ENCODE results near the gene MRPL23.

DNA sequence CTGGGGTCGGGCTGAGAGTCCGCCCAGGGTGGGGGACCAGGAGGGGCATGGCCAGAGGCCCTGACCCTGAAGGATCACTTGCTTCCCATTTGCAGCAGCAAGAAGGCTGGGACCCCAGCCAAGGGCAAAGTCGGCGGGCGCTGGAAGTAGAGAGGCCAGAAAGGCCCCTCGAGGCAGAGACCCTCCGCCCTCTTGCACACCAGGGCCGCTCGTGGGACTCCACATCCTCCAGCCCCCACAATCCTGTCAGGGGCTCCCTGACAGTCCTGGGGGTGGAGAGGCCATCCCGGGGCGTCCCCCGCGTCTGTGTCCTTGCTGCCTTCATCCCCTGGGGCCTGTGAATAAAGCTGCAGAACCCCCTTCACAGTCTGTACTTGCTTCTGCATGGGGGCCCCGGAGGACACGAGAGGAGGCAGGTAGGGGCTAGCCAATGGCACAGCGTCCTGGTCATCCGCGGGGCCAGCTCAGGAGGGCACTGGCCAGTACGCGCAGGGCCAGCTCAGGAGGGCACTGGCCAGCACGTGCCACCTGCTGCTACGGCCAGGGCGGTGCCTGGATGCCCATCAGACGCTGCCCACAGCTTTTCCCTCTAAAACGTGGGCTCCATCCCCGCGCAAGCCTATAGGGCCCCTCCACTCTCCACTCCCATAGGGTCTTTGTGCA is 8.7 kb upstream of the MRPL23 start:
- TF ChIP-seq, protein P1, sequence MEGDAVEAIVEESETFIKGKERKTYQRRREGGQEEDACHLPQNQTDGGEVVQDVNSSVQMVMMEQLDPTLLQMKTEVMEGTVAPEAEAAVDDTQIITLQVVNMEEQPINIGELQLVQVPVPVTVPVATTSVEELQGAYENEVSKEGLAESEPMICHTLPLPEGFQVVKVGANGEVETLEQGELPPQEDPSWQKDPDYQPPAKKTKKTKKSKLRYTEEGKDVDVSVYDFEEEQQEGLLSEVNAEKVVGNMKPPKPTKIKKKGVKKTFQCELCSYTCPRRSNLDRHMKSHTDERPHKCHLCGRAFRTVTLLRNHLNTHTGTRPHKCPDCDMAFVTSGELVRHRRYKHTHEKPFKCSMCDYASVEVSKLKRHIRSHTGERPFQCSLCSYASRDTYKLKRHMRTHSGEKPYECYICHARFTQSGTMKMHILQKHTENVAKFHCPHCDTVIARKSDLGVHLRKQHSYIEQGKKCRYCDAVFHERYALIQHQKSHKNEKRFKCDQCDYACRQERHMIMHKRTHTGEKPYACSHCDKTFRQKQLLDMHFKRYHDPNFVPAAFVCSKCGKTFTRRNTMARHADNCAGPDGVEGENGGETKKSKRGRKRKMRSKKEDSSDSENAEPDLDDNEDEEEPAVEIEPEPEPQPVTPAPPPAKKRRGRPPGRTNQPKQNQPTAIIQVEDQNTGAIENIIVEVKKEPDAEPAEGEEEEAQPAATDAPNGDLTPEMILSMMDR (IDR thresholded peaks at IDR 0.05; ENCODE audit: low read depth, low read length, poor library complexity, severe bottlenecking), result no peak
- TF ChIP-seq EZH2phosphoT487 (IDR thresholded peaks at IDR 0.05; ENCODE audit: borderline replicate concordance, low read length), result no peak

All from DOHH2 (cell line).